ENCODE data around the gene KRT80.
"Not testable (repeated sequence)": the region's sequence is repeated elsewhere in the genome, so short reads cannot be mapped to it uniquely, and the experiment has no call there.

The KRT80 gene

DNA sequence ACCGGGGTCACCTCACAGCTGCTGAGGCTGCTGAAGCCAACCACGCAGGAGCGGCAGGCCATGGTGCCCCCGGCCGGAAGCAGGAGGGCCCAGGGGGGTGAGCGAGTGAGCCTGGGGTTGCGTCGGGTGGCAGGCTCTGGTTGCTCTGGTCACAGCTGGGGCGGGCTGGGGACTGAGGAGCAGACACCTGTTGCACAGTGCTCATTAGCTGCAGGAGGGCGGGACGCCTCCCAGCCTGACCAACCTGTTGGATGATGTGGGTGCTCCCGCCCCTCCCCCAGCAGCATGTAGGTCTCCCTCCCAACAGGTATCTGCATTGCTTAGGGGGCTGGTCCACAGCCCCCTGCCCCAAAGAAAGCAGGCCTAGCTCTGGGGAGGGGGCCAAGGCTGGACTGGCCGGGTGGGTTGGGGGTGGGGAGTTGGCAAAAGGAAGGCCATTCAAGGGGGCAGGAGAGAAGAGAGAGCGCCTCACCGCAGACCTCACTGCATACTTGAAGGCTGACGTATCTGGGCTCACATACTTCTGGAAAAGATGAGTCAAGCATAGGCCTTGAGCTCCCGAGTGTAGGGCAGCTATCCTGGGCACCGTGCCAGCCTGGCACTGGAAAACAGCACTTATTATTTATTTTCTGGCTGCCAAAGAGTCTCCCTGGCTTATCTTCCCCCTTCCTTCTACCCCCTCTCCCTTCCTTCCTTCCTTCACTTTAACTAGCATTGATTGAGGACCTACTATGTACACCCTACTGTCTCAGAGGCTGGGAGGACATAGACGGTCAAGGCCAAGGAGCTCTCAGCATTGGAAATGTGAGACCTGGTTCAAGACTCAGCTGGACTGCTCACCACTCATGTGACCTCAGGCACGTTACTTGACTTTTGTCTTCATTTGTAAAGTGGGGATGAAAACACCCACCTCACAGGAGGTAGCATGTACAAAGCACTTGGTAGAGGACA, at the start of gene KRT80:
Gene KRT80 (minus strand): TSS at position 174 of the 951 bp plus-strand sequence. CDS start 112 bp downstream, at position 62.
- peak; percentile 83 for DNase-seq

- no peak for DNase-seq
These were observed 49.5 kb upstream of the KRT80 start for GRCh38 chr12:52241205-52241842.

DNA sequence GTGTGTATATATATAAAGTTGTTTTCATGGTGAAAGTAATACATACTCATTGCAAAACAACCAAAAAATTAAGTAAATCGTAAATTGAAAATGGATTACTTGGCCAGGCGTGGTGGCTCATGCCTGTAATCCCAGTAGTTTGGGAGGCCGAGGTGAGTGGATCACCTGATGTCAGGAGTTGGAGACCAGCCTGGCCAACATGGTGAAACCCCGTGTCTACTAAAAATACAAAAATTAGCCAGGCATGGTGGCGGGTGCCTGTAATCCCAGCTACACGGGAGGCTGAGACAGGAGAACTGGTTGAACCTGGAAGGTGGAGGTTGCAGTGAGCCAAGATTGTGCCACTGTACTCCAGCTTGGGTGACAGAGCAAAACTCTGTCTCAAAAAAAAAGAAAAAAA, 48.4 kb upstream of the KRT80 start:
- not testable (repeated sequence) for DNase-seq

DNA sequence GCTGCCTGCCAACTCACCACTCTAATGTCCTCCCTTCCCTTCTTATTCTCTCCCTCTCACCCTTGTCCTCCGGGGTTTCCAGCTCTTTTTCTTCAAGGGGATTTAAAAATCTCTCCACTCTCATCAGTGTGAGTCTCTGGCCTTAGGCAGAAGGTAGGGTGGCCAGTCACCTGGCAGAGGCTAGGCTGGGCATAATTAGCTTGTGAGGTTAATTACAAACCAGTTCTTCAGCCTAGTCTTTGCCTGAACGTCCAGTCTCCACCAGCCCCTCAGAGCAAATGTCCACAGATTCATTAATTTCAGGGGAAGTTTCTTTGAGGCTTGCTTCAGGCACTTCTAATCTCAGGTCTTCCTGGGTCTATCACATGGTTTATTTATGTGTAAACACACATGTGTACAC, 48.0 kb upstream of the KRT80 start:
- no peak for DNase-seq

GRCh38 chr12:52238916-52239646, 47.3 kb upstream of the KRT80 start:
- no peak for DNase-seq

DNA sequence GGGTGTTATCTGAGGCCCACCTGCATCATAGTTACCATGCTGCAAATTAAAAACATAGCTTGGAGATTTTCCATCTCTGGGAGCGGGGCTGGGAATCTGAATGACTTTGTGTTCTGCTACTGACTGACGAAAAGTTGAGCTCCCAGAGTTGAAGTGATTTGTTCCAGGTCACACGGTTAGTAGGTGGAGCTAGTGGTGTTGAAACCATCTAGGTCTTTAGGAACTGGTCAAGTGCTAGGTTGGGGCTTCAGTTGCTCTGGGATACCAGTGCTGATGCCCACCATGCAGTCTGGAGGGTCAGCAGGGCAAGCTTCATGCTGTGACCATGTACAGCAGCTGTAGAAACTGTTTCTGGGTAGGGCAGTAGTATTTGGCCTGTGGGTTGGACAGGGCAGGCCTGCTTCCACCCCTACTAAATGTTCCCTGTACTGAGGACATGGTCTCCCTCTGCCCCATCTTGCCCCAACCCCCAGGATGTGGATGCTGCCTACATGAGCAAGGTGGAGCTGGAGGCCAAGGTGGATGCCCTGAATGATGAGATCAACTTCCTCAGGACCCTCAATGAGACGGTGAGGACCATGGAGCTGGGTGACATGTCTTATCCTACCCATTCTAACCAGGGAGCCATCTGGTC, 46.5 kb upstream of the KRT80 start:
- no peak for DNase-seq

DNA sequence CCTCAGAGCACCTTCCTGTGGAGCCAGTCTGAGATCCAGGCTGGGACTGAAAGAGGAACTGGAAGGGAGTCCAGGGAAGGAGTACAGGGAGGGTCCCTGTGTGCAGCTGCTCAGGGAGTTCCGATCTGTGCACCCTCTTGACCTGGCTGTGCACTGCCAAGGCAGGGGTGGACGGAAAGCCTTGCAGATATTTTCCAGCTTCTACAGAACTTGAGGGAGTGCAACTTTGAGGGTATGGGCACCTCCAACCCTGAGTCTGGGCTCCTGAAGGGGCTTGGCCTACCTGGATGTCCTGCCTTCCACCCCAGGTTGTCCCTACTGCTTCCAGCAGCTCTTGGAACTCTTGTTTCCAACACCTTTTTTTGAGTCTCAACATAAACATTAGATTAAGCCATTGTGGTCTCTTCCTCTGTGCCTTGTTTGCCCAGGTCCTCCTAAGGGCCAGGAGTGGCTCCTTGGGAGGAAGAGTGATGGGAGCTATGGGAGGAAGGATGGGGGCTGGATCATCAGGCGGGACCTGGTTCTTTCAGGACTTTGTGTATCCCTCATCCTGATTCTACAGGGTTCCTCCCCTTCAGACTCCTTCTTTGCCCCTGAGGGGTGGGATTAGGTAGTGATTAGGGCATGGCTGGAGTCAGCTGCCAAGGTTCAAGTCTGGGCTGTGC, 44.7 kb upstream of the KRT80 start:
- no peak for DNase-seq

DNA sequence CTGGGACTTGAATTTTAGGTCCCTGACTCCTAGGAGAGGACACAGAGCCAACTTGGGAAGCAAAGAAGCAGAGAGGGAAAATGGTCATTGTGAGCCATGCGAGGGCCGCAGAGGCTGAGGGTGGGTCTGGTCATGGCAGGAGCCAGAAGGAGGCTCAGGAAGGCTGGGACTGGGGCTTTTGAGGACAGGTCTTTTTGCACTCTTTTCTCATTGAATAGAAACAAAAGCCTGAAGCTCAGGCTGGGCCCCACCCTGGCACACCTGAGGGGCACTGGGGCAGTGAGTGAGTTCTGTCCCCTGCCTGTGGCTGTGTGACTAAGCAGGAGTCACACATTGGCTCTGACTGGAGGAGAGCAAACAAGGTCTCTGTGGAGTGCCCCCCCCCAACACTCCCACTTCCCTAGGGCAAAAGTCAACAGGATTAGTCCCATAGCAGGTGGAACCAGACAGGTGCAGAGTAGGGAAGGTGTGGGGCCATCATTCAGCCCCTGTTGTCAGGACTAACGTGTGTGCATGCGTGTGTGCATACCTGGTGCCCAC, 44.1 kb upstream of the KRT80 start:
- no peak for DNase-seq

- DNase-seq = no peak
These were observed 43.4 kb upstream of the KRT80 start for GRCh38 chr12:52235001-52235764.

DNA sequence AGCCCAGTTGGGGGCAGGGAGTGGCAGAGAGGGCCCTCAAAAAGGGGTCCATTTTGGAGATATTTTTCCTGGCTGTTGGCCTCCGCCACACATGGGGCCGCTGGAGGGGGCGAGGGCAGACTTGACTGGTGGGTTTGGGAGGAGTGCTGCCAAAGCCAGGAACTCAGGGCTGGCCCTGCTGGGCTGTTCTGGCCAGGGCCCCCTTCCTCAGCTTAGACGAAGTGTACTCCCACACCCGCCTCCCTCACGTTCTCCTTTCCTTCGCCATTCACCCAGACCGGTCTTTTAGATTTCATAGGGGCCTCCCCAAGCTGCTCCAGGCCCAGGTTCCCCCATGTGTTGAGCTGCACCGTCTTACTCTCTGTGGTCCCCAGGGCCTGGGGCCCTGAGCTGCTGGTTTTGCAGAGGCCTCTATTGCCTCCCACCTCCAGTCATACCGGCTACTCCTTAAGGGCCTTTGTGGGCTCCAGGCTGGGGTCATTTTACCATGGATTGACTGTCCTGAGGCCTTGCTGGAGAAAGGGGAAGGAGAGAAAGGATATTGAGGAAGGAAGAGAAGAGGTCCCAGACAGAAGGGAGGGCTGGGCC, 42.5 kb upstream of the KRT80 start:
- no peak for DNase-seq

DNA sequence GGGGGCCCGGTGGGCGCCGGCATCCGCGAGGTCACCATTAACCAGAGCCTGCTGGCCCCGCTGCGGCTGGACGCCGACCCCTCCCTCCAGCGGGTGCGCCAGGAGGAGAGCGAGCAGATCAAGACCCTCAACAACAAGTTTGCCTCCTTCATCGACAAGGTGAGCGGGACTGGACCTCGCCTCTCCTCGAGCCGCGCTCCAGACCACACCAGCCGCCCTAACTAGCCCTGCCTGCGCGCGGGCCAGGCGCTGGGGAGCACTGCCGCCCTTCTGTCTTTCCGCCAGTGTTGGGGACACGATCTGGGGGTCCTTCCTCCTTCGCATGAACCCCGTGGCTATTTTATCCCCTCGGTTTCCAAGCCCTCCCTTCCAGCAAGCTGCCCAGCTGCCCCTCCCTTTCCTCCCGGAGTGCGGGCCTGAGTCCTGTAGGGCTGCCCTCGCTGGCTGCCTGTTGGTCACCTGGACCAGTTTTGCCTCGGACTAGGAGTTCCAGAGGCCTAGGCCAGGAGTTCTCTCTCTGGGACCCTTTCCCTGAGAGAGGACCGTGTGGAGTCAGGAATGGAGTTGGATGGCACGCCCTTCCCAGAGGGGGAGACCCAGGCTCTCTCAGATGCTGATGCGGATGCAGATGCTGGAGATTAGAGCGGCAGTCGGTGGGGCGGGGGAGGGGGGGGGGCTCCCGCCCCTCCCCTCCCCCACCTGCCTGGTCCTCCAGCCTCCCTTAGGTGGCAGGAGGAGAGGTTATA, 41.8 kb upstream of the KRT80 start:
- DNase-seq = no peak

DNA sequence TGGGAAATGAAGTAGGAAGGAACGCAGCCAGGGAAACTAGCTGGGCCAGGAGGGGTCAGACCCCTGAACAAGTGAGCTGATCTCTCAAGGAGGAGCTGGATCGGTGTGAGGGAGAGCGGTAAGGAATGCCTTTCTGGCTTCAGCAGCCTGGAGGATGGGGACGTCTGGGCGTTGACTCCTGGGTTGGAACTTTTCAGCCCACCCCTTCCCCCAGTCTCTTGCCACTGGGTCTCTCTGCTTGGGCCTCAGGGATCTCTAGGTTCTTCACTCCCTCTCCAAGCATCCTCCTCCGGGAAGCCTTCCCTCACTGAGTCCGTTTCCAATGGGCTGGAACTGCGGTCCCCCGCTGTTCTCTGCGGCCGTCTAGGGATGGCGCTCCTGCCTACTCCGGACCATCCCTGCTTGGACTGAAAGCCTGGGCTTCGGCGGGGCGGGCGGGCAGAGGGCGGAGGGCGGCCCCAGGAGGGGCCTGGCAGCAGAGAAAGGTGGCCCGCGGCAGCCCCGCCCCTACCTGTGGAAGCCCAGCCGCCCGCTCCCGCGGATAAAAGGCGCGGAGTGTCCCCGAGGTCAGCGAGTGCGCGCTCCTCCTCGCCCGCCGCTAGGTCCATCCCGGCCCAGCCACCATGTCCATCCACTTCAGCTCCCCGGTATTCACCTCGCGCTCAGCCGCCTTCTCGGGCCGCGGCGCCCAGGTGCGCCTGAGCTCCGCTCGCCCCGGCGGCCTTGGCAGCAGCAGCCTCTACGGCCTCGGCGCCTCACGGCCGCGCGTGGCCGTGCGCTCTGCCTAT, 41.1 kb upstream of the KRT80 start, which contains the start of gene KRT7:
Gene KRT7 (plus strand): TSS at position 570 of the 788 bp plus-strand sequence. CDS start 54 bp downstream, at position 624.
- no peak for DNase-seq

- DNase-seq = no peak
These were observed 40.4 kb upstream of the KRT80 start for GRCh38 chr12:52232203-52232673.

- DNase-seq = no peak
These were observed 39.7 kb upstream of the KRT80 start for GRCh38 chr12:52231305-52232202.

DNA sequence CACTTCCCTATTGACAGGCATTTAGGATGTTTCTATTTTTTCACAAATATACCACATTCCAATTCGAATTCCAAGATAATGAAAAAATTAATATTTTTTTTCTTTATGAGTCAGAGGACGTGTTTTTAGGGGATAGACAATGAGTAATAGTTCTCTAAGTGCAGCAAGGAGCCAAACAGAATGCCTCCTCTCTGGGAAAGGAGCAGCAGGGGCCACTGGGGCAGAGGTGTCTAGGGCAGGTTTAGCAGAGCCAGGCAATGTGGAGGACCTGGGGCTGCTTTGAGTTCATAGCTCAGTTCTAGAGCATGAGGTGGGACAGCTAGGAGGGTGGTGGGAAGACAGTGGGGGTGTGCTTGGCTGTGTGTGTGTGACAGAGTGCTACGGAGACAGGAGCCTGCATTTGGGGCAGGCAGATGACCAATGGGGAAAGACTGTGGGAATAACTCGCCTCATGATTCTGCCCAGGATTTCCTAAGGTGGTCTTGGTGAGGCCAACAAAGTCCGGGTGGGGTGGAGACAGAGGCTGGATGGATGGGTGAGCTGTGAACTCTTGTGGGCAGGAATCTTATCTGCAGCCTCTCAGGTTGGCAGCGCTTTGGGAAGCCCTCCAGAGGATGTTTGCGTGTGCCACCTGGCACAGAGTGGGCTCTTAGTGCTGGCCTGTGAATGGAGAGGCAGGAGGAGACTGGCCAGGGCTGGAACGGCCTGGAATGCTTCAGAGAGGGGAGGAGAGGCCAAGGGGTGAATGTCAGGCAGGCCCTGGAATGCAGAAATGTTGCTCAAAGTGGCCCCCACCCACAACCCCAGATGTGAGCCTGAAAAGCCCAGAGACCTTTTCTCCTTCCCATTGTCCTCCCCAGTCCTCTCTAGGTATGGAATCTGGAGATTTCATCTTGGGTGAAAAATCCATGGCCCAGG, 38.8 kb upstream of the KRT80 start:
- no peak for DNase-seq

GRCh38 chr12:52229836-52230343, 38.1 kb upstream of the KRT80 start:
- no peak for DNase-seq

Data from left hindlimb (tissue), 1 donor.